GM19467 (cell line): ENCODE results near the gene TAF1.
"Not testable (repeated sequence)": the region's sequence is repeated elsewhere in the genome, so short reads cannot be mapped to it uniquely, and the experiment has no call there.

ENCODE experiments used
- ATAC-seq: cut with Tn5 transposase; IDR thresholded peaks from one replicate; pipeline ENCODE4 v1.9.1; 2021; ENCODE audit warnings: mild to moderate bottlenecking, moderate library complexity; ENCODE audit not compliant: unreplicated experiment

TAF1 gene

DNA sequence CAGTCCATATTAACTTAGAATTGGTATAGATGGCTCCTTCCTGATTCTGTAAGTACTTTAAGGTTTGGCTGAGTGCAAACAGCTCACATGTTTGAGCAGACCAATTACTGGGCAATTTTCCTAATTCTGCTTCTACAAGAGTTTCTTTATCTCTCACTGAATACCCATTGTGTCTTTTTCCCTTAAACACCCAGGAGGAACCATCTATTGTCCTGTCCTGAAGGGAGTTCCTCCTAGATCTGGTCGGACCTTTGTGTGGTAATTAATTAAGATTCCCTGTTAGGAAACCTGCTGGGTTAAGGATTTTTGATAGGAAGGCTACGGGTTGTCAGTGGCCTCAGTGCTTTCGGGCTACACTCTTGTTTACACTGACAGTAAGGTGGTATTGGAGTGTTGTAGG is 129.8 kb downstream of the TAF1 start:
- not testable (repeated sequence) for ATAC-seq

DNA sequence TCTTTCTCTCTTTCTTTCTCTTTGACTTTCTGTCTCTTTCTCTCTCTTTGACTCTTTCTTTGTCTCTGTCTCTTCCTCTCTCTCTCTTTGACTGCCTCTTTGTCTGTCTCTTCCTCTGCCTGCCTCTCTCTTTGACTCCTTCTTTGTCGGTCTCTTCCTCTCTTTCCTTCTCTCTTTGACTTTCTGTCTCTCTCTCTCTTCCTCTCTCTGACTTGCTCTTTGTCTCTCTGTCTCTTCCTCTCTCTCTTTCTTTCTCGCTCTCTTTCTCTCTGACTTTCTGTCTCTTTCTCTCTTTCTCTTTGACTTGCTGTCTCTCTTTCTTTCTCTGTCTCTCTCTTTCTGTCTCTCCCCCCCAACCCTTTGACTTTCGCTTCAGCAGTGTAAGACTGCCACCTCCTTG is 130.3 kb downstream of the TAF1 start:
- no peak for ATAC-seq

DNA sequence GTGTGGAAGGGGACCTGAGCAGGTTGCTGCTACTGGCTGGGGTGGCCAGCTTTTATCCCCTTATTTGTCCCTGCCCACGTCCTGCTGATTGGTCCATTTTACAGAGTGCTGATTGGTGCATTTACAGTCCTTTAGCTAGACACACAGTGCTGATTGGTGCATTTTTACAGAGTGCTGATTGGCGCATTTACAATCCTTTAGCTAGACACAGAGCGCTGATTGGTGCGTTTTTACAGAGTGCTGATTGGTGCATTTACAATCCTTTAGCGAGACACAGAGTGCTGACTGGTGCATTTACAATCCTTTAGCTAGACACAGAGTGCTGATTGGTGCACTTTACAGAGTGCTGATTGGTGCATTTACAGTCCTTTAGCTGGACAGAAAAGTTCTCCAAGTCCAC is 135.9 kb downstream of the TAF1 start:
- not testable (repeated sequence) for ATAC-seq

DNA sequence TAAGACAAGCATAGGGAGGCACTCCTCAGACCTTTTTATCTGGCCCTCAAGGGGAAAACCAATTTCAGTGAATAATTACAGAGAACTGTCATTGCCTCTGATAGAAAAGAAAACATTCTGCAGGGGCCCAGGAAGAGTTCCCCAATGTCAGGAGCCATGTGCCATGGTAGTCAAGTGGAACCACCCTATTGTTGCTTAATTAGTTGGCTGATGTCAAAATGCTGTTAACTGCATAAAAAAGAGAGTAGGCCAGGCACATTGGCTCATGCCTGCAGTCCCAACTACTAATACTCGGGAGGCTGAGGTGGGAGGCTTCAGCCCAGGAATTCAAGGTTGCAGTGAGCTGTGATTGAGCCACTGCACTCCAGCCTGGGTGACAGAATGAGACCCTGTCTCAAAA is 138.2 kb downstream of the TAF1 start:
- ATAC-seq: no peak

DNA sequence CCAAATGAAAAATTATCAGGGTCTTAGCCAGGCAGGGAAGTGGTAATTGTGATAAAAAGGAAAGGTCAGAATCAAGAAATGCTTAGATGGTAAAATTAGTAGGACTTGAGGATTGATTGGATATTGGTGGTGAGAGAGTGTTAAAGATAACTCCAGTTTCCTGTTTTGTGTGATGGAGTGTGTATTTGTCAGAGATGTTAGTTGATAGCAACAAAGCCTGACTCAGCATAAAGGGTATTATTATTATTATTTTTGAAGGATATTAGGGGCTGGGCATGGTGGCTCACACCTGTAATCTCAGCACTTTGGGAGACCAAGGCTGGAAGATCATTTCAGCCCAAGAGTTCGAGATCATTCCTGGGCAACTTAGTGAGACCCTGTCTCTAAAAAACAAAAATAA is 143.1 kb downstream of the TAF1 start:
- ATAC-seq: no peak

DNA sequence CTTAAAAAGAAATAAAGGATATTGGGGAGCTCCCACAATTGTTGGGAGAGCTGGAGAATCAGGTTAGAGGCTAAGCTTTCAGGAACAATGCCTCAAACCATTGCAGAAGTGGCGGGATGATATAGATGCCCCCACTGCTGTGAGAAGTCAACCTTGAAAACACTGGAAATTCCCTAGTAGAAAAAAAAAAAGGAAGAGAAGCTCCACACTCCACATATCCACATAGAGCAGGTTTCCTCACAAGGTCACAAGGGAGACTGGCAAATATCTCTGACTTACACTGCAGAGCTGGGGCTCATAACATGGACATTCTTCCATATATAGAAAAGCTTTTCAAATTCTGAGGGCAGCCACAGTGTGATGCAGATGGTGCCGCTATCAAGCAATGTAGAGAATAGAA is 144.0 kb downstream of the TAF1 start:
- no peak for ATAC-seq

DNA sequence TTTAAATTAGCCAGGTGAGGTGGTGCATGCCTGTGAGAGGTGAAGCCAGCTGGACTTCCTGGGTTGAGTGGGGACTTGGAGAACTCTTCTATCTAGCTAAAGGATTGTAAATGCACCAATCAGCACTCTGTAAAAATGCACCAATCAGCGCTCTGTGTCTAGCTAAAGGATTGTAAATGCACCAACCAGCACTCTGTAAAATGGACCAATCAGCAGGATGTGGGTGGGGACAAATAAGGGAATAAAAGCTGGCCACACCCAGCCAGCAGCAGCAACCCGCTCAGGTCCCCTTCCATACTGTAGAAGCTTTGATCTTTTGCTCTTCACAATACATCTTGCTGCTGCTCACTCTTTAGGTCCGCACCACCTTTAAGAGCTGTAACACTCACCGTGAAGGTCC is 147.6 kb downstream of the TAF1 start:
- not testable (repeated sequence) for ATAC-seq

DNA sequence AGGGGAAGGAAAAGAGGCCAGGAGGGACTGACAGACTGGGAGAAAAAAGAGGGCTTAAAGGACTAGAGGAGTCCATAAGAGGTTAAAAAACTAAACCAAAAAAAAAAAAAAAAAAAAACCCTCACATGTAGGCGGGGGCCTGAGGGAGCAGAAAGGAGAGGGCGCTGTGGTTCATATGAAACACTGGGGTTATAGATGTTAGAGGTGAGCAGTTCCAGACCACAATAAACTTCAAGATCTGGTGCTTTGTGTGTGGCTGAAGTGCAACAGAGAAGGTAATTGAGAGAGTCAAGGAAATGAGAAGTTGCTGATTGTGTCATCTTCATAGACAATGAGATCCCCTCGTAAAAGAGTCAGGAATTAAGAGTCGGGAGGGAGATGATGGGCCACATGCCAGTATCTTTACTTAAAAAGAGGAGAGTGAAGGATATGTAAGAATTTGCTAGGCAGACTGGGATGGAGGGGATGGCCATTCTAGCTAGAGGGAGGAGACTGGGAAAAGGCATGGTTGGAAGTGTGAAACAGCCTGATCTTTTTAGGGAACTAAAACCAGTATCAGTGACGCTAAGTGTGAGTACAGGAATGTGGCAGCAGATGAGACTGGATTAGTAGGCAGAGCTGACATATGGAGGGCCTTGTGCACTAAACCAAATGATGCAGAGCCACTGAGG is 148.3 kb downstream of the TAF1 start:
- ATAC-seq: no peak

DNA sequence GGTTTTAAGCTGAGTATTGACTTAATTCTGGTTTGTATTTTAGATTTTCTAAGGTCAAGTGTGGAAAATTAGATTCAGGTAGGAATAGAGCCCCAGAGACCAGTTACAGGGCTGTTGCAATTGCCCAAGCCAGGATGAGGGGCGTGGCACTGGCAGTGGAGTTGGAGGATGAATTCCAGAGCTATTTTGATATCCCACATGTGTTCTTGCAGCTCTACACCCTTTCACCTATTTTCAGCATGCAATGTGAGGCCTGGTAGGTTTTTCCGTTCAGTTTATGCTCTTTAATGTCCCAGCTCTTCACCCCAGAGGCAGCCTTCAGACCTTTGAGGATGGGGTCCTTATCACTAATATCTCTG is 148.9 kb downstream of the TAF1 start:
- ATAC-seq: no peak
